PFSK-1 (cell line): ENCODE data around the gene VSNL1.

Experiments used
- FOXP2 ChIP-seq: optimal IDR thresholded peaks from 2 replicates; pipeline ENCODE3; 2011; ENCODE audit warnings: borderline replicate concordance, control low read depth, inconsistent platforms; ENCODE audit not compliant: insufficient read depth; ENCODE audit errors: extremely low read length, extremely low read depth
- POLR2AphosphoS5 ChIP-seq: IDR thresholded peaks from 2 replicates; pipeline ENCODE4 v1.6.1; 2012; ENCODE audit warnings: low read depth, mild to moderate bottlenecking, control low read depth, low read length, moderate library complexity
- SIN3A ChIP-seq: IDR thresholded peaks from 2 replicates; pipeline ENCODE4 v1.6.1; 2012; ENCODE audit warnings: mild to moderate bottlenecking, low read length, moderate library complexity, borderline replicate concordance; ENCODE audit not compliant: insufficient read depth
- TAF1 ChIP-seq: IDR thresholded peaks from 2 replicates; pipeline ENCODE4 v1.6.1; 2012; ENCODE audit warnings: low read length, control low read depth, borderline replicate concordance; ENCODE audit not compliant: insufficient read depth
- TF ChIP-seq, protein P1 (sequence below), 2 experiments: IDR thresholded peaks; 2 replicates each; pipeline versions ENCODE4 v1.6.1 to v1.8.0; 2011 to 2012; ENCODE audit warnings: low read depth in 2 of 2, low read length in 2 of 2, control low read depth in 1 of 2, inconsistent platforms in 1 of 2, mild to moderate bottlenecking in 1 of 2, moderate library complexity in 1 of 2; ENCODE audit not compliant: insufficient read depth in 1 of 2

VSNL1 gene

DNA sequence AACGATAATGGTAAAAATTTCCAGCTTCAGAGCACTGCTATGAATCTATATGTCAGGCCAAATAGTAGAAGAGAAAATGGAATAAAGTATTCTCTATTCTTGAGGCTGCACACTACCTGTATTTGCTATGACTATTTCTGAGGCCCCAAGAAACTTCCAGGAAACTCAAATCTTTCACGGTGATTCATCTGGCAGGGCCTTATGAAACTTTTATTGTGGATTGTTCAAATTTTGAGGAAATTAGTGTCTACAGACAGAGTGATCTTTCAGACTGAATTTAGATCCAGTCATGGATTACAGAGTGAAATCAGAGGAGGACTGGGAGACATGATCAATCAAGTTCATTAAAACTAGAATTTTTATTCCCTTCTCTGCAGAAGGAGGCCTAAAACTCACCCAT, 4.1 kb upstream of the VSNL1 start:
- no peak for TF ChIP-seq SIN3A
- no peak for TF ChIP-seq TAF1
- TF ChIP-seq, protein P1, sequence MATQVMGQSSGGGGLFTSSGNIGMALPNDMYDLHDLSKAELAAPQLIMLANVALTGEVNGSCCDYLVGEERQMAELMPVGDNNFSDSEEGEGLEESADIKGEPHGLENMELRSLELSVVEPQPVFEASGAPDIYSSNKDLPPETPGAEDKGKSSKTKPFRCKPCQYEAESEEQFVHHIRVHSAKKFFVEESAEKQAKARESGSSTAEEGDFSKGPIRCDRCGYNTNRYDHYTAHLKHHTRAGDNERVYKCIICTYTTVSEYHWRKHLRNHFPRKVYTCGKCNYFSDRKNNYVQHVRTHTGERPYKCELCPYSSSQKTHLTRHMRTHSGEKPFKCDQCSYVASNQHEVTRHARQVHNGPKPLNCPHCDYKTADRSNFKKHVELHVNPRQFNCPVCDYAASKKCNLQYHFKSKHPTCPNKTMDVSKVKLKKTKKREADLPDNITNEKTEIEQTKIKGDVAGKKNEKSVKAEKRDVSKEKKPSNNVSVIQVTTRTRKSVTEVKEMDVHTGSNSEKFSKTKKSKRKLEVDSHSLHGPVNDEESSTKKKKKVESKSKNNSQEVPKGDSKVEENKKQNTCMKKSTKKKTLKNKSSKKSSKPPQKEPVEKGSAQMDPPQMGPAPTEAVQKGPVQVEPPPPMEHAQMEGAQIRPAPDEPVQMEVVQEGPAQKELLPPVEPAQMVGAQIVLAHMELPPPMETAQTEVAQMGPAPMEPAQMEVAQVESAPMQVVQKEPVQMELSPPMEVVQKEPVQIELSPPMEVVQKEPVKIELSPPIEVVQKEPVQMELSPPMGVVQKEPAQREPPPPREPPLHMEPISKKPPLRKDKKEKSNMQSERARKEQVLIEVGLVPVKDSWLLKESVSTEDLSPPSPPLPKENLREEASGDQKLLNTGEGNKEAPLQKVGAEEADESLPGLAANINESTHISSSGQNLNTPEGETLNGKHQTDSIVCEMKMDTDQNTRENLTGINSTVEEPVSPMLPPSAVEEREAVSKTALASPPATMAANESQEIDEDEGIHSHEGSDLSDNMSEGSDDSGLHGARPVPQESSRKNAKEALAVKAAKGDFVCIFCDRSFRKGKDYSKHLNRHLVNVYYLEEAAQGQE (IDR thresholded peaks at IDR 0.05; ENCODE audit: insufficient read depth in 1 of 2, low read depth in 2 of 2, low read length in 2 of 2), result no peak
- TF ChIP-seq FOXP2, result no peak
- TF ChIP-seq POLR2AphosphoS5, result no peak

DNA sequence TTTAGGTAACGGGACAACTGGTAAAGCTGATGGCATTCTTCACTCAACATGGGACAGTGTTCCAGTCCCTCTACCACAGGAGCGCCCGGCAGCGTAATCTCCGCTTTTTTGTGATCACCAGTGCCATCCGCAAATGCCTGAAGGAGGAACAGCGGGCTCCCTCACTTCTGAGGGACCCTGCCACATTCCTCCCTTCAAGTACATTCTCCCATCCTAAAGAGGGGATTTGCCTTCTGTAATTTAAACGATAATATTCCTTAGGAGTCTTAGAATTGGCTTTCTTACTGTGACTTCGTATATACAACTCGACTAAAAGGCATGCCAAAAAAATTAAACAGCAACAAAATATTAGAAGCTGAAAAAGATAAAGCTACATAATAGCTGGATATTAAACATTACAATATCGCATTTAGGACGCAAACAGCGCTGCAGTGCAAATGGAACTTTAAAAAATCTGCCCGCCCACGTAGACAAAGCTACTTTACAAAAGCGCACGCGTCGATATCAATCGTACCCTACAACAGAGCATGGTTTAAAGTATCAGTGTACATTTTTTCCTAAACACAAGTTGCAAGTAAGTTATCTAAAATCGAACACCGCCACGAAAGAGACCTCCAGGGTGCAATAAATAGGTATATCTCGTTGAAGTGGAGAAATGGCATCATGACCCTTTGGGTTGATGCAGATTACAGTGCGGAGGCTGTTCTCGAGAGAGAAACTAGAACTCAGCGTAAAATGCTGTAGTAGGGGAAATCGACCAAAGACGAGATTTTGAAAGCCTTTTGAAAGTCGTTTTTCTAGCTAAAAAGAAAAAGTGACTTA, 2.3 kb upstream of the VSNL1 start:
- TF ChIP-seq SIN3A, result no peak
- no peak for TF ChIP-seq FOXP2
- TF ChIP-seq TAF1, result no peak
- TF ChIP-seq POLR2AphosphoS5, result no peak
- TF ChIP-seq, protein P1 (IDR thresholded peaks at IDR 0.05; ENCODE audit: insufficient read depth in 1 of 2, low read depth in 2 of 2, low read length in 2 of 2), result no peak

DNA sequence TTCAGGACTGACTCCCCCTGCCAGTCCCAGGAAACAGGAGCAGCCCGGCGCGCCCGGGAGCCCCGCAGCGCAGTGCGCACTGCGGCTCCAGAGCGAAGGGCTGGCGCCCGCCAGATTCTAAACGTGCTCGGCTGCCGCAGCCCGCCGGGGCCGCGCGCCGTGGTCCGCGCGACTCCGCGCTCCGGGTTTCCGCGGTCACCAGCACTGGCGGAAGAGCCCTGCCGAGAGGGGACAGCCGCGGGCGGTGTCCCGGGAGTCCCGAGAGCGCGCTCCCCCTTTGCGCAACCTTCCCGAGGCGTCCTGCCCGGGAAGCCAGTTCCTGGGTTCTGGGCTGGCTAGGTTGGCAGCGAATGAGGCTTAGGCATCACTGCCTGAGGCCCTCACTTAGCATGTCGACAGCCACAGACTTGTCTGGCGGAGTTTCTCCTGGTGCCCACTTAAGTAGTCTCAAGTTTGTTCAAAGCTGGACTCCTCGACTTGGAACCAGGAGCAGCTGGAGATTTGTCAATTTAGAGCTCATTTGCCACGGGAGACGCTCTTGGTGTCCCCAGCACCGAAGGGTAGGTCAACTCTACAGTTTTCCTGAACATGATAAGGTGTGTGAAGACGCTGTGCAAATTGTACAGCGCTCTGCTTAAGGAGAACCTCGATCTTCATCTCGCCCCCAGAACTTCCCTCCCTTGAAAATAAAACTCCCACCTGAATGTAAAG, 1.5 kb upstream of the VSNL1 start:
- TF ChIP-seq SIN3A (no peak), POLR2AphosphoS5 (no peak), FOXP2 (no peak), TAF1 (no peak)
- TF ChIP-seq, protein P1 (IDR thresholded peaks at IDR 0.05; ENCODE audit: insufficient read depth in 1 of 2, low read depth in 2 of 2, low read length in 2 of 2), result no peak

DNA sequence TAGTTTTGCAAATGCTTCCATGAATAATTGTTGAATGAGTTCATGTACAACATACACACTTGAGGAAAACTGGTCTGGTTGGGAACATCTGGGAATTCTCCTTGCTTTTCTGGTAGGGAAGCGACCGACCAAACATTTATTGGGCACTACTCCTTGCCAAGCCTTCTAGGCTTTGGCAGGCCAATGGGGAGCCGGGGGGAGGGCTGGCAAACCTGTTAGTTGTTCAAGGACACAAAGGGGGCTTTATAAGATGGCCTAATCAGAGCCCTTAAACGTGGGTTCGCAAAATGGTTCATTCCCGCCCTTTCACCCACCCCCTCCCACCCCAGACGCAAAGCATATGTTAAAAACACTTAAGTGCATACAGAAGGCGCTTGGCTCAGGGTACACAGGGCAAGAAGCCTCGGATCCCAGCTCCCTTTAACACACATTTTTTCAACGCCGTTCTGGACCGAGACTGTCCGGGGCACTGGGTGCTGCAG, 844 bp upstream of the VSNL1 start:
- no peak for TF ChIP-seq FOXP2

DNA sequence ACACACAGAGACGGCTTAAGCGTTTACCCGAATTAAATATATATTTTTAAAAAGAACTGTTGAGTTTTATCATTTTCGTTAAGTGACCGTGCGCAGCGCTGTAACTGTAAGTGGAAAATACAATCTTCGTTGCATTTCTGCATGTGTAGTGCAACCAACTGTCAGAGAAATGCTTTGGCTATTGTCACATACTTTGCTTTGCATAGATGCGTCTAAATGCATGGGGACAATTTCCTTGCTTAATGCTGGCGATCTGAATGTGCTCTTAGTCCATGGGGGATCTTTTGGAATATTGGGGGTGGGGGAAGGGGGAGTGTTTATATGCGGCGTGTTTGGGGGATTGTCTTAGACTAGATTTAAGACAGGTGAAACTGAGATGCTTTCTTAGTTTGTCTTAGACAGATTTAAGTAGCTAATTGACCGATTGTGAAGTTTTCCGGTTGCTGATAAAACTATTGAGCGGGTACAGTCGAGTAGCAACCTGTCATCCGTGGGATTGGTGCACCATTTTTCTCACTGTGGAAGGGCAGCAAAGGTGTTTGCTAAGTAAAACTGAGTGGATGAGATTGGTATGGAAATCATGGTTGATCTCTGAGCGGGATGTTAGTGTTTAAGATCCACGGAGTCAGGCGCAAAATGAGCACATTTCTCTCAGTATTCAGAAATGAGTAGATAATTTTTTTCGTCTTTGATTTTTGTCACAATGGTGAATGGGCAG, 476 bp downstream of the VSNL1 start:
- TF ChIP-seq POLR2AphosphoS5, result no peak
- TF ChIP-seq, protein P1 (IDR thresholded peaks at IDR 0.05; ENCODE audit: insufficient read depth in 1 of 2, low read depth in 2 of 2, low read length in 2 of 2), result no peak
- TF ChIP-seq TAF1, result no peak
- TF ChIP-seq SIN3A, result no peak
- TF ChIP-seq FOXP2, result no peak
